Activated CD4-positive, alpha-beta T cell treated with anti-CD3 and anti-CD28 coated beads, Interleukin-2, amount 10 ng/mL, durations not matched to agents 24 days and 14 days (primary cell): ENCODE measurements around the gene VSTM4. TPM values are rescaled to one million over a fixed set of nuclear protein-coding genes. Genes with fewer than 3 reads are reported as not detected.

Source experiments
- DNase-seq: peaks from one replicate; pipeline ENCODE4 v3.0.0; 2022
- H3K27ac Mint-ChIP-seq: one replicate; pipeline ENCODE4 v1.8.0; 2022; ENCODE audit warnings: mild to moderate bottlenecking, mixed read lengths
- H3K27me3 Mint-ChIP-seq: one replicate; pipeline ENCODE4 v1.8.0; 2022; ENCODE audit warnings: mixed read lengths
- H3K36me3 Mint-ChIP-seq: one replicate; pipeline ENCODE4 v1.8.0; 2022; ENCODE audit warnings: low read depth, mild to moderate bottlenecking, mixed read lengths
- H3K4me1 Mint-ChIP-seq: one replicate; pipeline ENCODE4 v1.8.0; 2021; ENCODE audit warnings: mixed read lengths
- H3K4me3 Mint-ChIP-seq: one replicate; pipeline ENCODE4 v1.8.0; 2022; ENCODE audit warnings: mild to moderate bottlenecking, moderate library complexity, mixed read lengths
- H3K9me3 Mint-ChIP-seq: one replicate; pipeline ENCODE4 v1.8.0; 2021; ENCODE audit warnings: mixed read lengths
- intact Hi-C: fragments of 100-400 bp; cut with micrococcal nuclease; formaldehyde crosslinking; loops from one replicate; pipeline ENCODE4 v1.15.1; 2023
- total RNA-seq: library from RNA; stranded (reverse); gene quantifications from 2 replicates; pipeline ENCODE4 v1.2.3, GENCODE V29; 2022

The VSTM4 gene
- total RNA-seq, 1 donor from 2014 or later = 0.63 TPM

DNA sequence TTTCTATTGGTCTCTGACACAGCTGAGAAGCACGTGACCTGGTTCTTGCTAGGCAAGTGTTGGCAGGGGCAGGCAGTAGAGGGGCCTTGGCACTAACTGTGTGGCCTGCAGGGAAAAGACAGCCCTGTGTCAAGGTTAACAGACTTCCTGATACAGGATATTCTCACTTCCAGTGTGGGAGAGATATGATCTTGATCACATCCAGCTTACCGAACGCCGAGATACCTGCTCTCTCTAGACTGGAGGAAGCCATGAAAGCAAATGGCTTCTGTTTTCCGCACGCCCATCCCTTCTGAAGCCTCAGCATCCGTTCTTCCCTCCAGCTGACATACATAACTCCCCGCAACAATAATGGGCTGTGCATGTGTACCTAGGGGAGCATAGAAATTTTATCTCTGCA lies 79.4 kb downstream of the VSTM4 start:
- DNase-seq = no peak
- H3K36me3 Mint-ChIP-seq = no peaks in the 10 kb centered on the region
- H3K27ac Mint-ChIP-seq = no peak overlapping the region
- H3K9me3 Mint-ChIP-seq = no peaks in the 10 kb centered on the region
- intact Hi-C loops = no loop called here
- no peaks in the 10 kb centered on the region for H3K27me3 Mint-ChIP-seq
- no peak overlapping the region for H3K4me3 Mint-ChIP-seq
- H3K4me1 Mint-ChIP-seq = no peaks in the 10 kb centered on the region

- Mint-ChIP-seq H3K4me1 (no peaks in the 10 kb centered on the region), H3K27ac (no peak overlapping the region), H3K9me3 (no peaks in the 10 kb centered on the region), H3K27me3 (no peaks in the 10 kb centered on the region), H3K4me3 (no peak overlapping the region), H3K36me3 (no peaks in the 10 kb centered on the region)
- intact Hi-C loops = no loop called here
- no peak for DNase-seq
These were observed 80.4 kb downstream of the VSTM4 start for GRCh38 chr10:49034925-49035324.

DNA sequence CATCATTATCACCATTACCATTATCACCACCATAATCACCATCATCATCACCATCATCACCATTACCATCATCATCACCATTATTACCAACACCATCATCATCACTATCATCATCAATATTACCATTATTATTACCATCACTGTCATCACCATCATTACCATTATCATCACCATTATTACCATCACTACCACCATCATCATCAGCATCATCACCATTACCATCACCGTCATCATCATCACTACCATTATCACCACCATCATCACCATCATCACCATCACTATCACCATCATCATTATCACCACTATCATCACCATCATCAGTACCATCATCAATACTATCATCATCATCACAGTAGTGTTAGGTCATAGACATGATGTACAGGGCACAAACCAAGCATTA lies 81.4 kb downstream of the VSTM4 start:
- Mint-ChIP-seq H3K9me3 (no peaks in the 10 kb centered on the region), H3K4me3 (no peak overlapping the region), H3K27me3 (no peaks in the 10 kb centered on the region), H3K27ac (no peak overlapping the region), H3K4me1 (no peaks in the 10 kb centered on the region), H3K36me3 (no peaks in the 10 kb centered on the region)
- intact Hi-C loops = no loop called here
- no peak for DNase-seq

DNA sequence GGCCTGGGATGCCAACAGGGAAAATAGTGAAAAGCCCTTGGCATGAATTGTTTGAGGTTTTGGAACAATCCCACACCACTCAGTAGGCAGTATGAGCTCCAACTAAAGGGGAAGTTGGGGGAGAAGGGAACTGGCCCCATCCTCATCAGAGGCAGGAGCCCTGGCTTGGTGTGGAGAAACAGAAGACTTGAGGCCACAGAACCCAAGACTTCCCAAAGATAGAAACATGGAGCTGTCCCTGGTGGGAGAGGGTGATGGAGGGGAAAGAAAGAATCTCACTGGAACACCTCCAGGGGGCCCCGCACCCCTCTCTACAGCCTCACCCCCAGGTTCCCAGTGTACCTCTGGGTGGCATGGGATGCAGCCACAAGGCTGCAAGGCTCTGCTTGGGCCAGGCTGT lies 85.7 kb downstream of the VSTM4 start:
- no peaks in the 10 kb centered on the region for H3K36me3 Mint-ChIP-seq
- intact Hi-C loops = no loop called here
- H3K4me1 Mint-ChIP-seq = no peaks in the 10 kb centered on the region
- H3K9me3 Mint-ChIP-seq = no peaks in the 10 kb centered on the region
- peaks cover 2% of the 10 kb centered on the region for H3K27me3 Mint-ChIP-seq
- DNase-seq = no peak
- no peak overlapping the region for H3K4me3 Mint-ChIP-seq
- H3K27ac Mint-ChIP-seq = no peak overlapping the region

GRCh38 chr10:49028639-49029038 lies 86.7 kb downstream of the VSTM4 start:
- Mint-ChIP-seq H3K27ac (no peak overlapping the region), H3K36me3 (no peaks in the 10 kb centered on the region), H3K9me3 (no peaks in the 10 kb centered on the region), H3K4me1 (no peaks in the 10 kb centered on the region), H3K27me3 (peaks cover 2% of the 10 kb centered on the region), H3K4me3 (no peak overlapping the region)
- intact Hi-C loops = no loop called here
- DNase-seq = no peak

GRCh38 chr10:49025347-49025983 lies 89.9 kb downstream of the VSTM4 start:
- H3K9me3 Mint-ChIP-seq = no peaks in the 10 kb centered on the region
- H3K27me3 Mint-ChIP-seq = peaks cover 2% of the 10 kb centered on the region
- H3K27ac Mint-ChIP-seq = no peak overlapping the region
- intact Hi-C loops = no loop called here
- no peak for DNase-seq
- H3K4me3 Mint-ChIP-seq = no peak overlapping the region
- no peaks in the 10 kb centered on the region for H3K4me1 Mint-ChIP-seq
- no peaks in the 10 kb centered on the region for H3K36me3 Mint-ChIP-seq

DNA sequence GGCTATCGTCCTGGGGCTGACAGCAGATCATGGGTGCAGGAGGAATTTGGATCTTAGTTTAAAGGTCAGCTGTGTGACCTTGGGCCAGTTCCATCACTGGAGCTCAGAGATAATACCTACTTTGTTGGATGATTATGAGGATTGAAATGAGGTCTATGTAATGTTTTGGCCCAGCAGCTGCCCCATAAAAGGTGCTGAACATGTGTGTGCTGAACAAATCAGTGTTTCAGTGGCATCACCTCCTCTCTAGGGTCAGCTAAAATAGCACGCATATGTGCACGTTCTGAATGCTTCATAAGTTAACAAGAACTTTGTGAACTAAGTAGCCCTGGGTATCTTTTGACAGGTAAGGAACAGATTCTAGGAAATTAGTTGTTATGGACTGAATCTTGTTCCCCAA lies 90.8 kb downstream of the VSTM4 start:
- no peaks in the 10 kb centered on the region for H3K36me3 Mint-ChIP-seq
- H3K4me1 Mint-ChIP-seq = no peaks in the 10 kb centered on the region
- no peak overlapping the region for H3K27ac Mint-ChIP-seq
- peaks cover 3% of the 10 kb centered on the region for H3K27me3 Mint-ChIP-seq
- H3K4me3 Mint-ChIP-seq = no peak overlapping the region
- DNase-seq = no peak
- H3K9me3 Mint-ChIP-seq = no peaks in the 10 kb centered on the region
- intact Hi-C loops = no loop called here

DNA sequence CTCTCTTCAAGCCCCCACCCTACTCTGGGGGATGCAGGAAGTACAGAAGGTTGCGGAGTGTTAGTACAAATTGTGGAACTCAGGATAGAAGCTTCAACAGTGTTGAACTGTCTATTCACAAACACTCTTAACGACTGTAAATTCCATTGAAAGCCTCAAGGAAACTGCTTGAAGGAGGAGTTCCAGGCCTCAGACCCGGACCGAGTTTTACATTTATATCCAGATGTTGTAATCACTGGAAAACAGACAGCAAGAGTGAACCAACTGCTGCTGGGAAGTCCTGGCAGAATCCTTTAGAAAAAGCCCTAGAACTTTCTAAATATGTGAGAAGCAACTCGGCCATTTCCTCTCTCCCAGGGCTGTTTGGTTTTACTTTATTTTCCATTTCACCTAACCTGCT lies 91.6 kb downstream of the VSTM4 start:
- Mint-ChIP-seq H3K4me1 (no peaks in the 10 kb centered on the region), H3K27ac (no peak overlapping the region), H3K27me3 (peaks cover 5% of the 10 kb centered on the region), H3K9me3 (no peaks in the 10 kb centered on the region), H3K4me3 (no peak overlapping the region), H3K36me3 (no peaks in the 10 kb centered on the region)
- DNase-seq = no peak
- intact Hi-C loops = no loop called here

DNA sequence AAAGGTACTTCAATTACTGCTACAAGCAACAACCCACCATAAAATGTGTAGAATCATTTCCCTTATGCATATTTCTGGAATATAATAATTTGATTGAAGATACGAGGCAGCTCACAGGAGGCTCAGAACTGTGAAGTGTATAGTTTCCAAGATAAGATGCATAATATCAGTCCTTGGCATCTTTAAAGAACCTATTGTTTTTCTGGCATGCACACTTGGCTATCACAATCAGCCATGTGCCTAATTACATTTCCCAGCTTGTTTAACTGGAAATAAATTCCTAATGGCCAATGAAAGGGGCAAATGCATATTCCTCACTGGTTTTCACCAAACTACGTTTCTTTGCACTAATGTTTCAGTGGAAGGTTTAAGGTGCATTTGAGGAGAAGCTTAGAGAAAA lies 92.3 kb downstream of the VSTM4 start:
- peaks cover 4% of the 10 kb centered on the region for H3K27me3 Mint-ChIP-seq
- no peak overlapping the region for H3K4me3 Mint-ChIP-seq

DNA sequence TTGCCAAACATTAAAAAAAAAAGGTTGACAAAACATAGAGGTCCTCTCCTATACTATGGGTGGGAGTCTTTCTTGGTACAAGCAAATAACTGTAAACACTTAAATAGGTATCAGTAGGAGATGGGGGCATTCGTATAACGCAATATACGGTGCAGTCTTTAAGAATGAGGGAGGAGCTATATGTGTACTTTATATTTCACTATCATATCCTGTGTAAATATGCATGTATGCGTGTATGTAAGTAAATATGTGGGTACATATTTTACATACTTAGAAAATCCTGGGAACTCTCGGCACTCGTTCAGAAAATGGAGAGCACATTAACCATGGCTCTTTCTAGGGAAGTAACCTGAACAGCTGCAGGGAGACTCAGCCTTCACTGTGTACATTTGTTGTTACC lies 93.6 kb downstream of the VSTM4 start:
- DNase-seq = no peak
- Mint-ChIP-seq H3K9me3 (no peaks in the 10 kb centered on the region), H3K27me3 (peaks cover 4% of the 10 kb centered on the region), H3K4me1 (no peaks in the 10 kb centered on the region), H3K27ac (no peak overlapping the region), H3K36me3 (no peaks in the 10 kb centered on the region), H3K4me3 (no peak overlapping the region)
- intact Hi-C loops = no loop called here

More for the DNA sequence above, 92.3 kb downstream of the VSTM4 start:
- intact Hi-C loops = no loop called here
- no peaks in the 10 kb centered on the region for H3K36me3 Mint-ChIP-seq
- no peaks in the 10 kb centered on the region for H3K4me1 Mint-ChIP-seq
- H3K9me3 Mint-ChIP-seq = no peaks in the 10 kb centered on the region
- H3K27ac Mint-ChIP-seq = no peak overlapping the region
- no peak for DNase-seq

GRCh38 chr10:49015700-49016099 lies 99.6 kb downstream of the VSTM4 start:
- Mint-ChIP-seq H3K27me3 (peaks cover 4% of the 10 kb centered on the region), H3K27ac (no peak overlapping the region), H3K4me3 (no peak overlapping the region), H3K36me3 (no peaks in the 10 kb centered on the region), H3K4me1 (no peaks in the 10 kb centered on the region), H3K9me3 (no peaks in the 10 kb centered on the region)
- DNase-seq = no peak
- intact Hi-C loops = no loop called here

DNA sequence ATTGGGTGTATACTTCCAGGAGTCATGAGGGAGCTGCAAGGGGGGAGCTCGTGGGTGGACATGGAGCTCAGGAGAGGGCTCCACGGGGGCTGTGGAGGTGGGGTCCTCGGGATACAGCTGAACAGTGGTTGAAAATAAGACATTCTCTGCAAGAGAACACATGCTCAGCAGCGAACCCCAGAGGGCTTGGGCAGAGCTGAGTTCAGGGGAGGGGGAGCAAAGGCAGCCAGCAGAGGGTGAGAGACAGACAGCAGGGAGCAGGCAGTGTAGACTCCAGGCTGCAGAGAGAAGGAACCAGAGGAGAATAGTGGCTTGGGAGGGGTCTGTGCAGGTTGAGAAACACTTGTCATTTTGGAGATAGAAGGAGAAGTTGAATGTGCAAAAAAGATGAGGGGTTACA lies 102.7 kb downstream of the VSTM4 start:
- no peaks in the 10 kb centered on the region for H3K36me3 Mint-ChIP-seq
- H3K27me3 Mint-ChIP-seq = no peaks in the 10 kb centered on the region
- intact Hi-C loops = no loop called here
- no peak overlapping the region for H3K4me3 Mint-ChIP-seq
- DNase-seq = no peak
- no peaks in the 10 kb centered on the region for H3K9me3 Mint-ChIP-seq
- H3K4me1 Mint-ChIP-seq = no peaks in the 10 kb centered on the region
- H3K27ac Mint-ChIP-seq = no peak overlapping the region

DNA sequence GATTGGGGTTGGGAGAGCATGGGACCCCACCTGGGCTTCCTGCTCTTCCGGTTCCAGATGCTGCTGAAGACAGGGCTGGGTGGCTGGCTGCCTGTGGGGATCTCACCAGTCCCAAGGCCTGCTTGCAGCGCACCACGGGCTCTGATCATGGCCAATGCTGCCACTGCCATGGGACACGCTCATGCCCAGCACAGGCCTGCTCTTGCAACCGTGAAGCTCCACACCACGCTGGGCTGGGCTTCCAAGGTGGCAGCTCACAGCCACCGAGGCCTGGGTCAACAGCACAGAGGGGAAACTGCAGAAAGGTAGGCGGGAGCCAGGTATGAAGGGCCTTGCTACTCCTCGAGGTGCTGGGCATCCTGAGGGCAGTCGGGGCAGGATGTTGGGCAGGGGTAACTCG lies 103.6 kb downstream of the VSTM4 start:
- Mint-ChIP-seq H3K27me3 (no peaks in the 10 kb centered on the region), H3K9me3 (no peaks in the 10 kb centered on the region), H3K4me3 (no peak overlapping the region), H3K36me3 (no peaks in the 10 kb centered on the region), H3K4me1 (no peaks in the 10 kb centered on the region), H3K27ac (no peak overlapping the region)
- intact Hi-C loops = no loop called here
- DNase-seq = no peak

- no peaks in the 10 kb centered on the region for H3K36me3 Mint-ChIP-seq
- no peaks in the 10 kb centered on the region for H3K9me3 Mint-ChIP-seq
- no peak overlapping the region for H3K27ac Mint-ChIP-seq
- no peaks in the 10 kb centered on the region for H3K4me1 Mint-ChIP-seq
- no peak for DNase-seq
- no peak overlapping the region for H3K4me3 Mint-ChIP-seq
- intact Hi-C loops = no loop called here
- no peaks in the 10 kb centered on the region for H3K27me3 Mint-ChIP-seq
These were observed 104.5 kb downstream of the VSTM4 start for GRCh38 chr10:49010865-49011264.

GRCh38 chr10:49010295-49010694 lies 105.0 kb downstream of the VSTM4 start:
- Mint-ChIP-seq H3K9me3 (no peaks in the 10 kb centered on the region), H3K27ac (no peak overlapping the region), H3K27me3 (no peaks in the 10 kb centered on the region), H3K4me1 (no peaks in the 10 kb centered on the region), H3K36me3 (no peaks in the 10 kb centered on the region), H3K4me3 (no peak overlapping the region)
- intact Hi-C loops = no loop called here
- DNase-seq = no peak
